Testis (tissue), 2 donors: Measurements from ENCODE around the gene KRT17.

Source experiments
- CTCF ChIP-seq, 3 experiments: fragments of 450-650 bp in 2 of 3; fragments of 200-600 bp in 1 of 3; sonication (generic) in 1 of 3; IDR thresholded peaks; one replicate each; pipeline ENCODE4 v1.5.1; 2016 to 2019; ENCODE audit warnings: antibody characterized with exemption in 3 of 3, mild to moderate bottlenecking in 2 of 3, moderate library complexity in 1 of 3
- POLR2A ChIP-seq: fragments of 450-650 bp; IDR thresholded peaks from one replicate; pipeline ENCODE4 v1.6.1; 2017; ENCODE audit warnings: antibody characterized with exemption, mild to moderate bottlenecking, moderate library complexity

- TF ChIP-seq CTCF (IDR thresholded peaks at IDR 0.05): no peak
- no peak for TF ChIP-seq POLR2A
Observed at GRCh38 chr17:41617698-41618097, 6.7 kb downstream of the KRT17 start.
